ENCODE measurements around the gene FECH.

DNA sequence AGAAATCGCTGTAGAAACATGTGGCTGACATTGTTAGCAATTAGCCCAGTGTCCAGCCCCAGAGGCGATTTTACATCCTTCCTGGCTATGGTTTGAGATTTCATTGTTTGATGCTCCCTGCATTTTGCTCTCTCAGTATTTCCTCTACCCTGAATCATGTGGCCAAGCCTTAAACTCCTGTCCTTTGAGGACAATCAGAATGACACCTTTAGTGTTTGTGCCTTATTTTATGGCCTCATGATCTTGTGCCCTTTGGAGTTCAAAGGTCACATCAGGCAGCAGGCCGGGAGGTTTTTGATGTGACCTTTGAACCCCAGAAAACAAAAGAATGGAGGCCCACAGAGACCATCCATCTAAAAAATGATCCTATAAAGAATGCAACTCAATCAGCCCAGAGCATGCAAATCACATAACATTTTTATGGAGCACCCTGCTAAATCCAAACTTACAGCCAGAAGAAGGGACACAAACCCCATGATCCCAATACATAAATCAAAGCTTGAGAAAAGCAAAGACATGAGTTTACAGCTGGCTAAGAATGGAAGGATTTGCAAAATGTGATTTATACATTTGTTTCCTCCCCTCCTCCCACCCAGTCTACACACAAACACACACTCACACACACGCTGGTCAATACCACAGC lies 52.5 kb downstream of the FECH start:
- TF ChIP-seq, protein P1, sequence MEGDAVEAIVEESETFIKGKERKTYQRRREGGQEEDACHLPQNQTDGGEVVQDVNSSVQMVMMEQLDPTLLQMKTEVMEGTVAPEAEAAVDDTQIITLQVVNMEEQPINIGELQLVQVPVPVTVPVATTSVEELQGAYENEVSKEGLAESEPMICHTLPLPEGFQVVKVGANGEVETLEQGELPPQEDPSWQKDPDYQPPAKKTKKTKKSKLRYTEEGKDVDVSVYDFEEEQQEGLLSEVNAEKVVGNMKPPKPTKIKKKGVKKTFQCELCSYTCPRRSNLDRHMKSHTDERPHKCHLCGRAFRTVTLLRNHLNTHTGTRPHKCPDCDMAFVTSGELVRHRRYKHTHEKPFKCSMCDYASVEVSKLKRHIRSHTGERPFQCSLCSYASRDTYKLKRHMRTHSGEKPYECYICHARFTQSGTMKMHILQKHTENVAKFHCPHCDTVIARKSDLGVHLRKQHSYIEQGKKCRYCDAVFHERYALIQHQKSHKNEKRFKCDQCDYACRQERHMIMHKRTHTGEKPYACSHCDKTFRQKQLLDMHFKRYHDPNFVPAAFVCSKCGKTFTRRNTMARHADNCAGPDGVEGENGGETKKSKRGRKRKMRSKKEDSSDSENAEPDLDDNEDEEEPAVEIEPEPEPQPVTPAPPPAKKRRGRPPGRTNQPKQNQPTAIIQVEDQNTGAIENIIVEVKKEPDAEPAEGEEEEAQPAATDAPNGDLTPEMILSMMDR (IDR thresholded peaks at IDR 0.05), result no peak
- no peak for TF ChIP-seq POLR2A (IDR thresholded peaks at IDR 0.05)

Measured in right lobe of liver (tissue), 4 donors.